22Rv1 (cell line): Measurements from ENCODE around the gene CASTOR1.

Experiments
- CTCF ChIP-seq: fragments of 450-650 bp; IDR thresholded peaks from 2 replicates; pipeline ENCODE4 v1.5.1; 2017; ENCODE audit warnings: mild to moderate bottlenecking
- ZFX ChIP-seq: fragments of 450-650 bp; IDR thresholded peaks from 2 replicates; pipeline ENCODE4 v1.6.1; 2017; ENCODE audit warnings: antibody characterized with exemption, borderline replicate concordance

- no peak for TF ChIP-seq CTCF
- no peak for TF ChIP-seq ZFX
These were observed 8.1 kb upstream of the CASTOR1 start for GRCh38 chr22:30297276-30297990.
